ENCODE data around the gene ZBTB17. TPM values are rescaled to one million over a fixed set of nuclear protein-coding genes. Genes with fewer than 3 reads are reported as not detected.

ZBTB17 gene
- total and polyA plus RNA-seq, 9 of the 15 experiments (the other 6 are each of a cell fraction or from before 2014, with no cell fraction given): 1.1 to 53.4 (median 29.6) TPM

DNA sequence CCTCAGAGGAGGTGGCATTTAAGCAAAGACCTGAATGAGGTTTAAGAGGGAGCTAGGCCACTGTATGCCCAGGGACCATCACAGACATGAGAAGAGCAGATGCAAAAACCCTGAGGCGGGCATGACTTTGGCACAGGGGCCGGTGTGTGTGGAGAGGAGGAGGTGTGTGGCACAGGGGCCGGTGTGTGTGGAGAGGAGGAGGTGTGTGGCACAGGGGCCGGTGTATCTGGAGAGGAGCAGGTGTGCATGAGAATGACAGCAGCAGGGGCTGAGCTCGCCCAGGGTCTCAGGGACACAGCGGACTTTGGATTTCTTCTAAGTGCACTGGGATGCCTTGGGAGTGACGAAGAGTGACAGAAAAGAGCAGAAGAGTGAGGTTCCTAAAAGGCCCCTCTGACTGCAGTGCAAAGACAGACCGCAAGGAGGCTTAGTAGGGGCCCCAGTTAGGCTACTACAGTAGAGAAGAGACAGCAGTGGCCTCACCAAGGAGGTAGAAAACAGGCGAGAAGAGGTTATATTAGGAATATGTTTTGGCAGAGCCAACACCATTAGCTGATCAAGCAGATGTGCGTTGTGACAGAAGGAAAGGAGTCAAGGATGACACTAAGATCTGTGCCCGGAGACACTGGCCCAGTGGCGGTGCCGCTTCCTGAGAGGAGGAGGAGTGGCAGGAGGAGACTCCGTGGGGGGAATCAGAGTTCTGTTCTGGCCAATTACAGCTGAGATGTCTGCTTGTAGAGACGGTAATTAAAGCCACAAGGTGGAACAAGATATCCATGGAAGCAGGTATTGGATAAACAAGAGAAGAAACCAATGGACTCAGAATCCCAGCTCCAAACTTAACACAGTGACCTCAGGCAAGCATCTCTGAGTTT lies 18.4 kb downstream of the ZBTB17 start (continued):
- no peak for TF ChIP-seq ILF3 (IDR thresholded peaks at IDR 0.05; ENCODE audit: borderline replicate concordance)
- TF ChIP-seq, protein P1, sequence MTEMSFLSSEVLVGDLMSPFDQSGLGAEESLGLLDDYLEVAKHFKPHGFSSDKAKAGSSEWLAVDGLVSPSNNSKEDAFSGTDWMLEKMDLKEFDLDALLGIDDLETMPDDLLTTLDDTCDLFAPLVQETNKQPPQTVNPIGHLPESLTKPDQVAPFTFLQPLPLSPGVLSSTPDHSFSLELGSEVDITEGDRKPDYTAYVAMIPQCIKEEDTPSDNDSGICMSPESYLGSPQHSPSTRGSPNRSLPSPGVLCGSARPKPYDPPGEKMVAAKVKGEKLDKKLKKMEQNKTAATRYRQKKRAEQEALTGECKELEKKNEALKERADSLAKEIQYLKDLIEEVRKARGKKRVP (CRISPR knock-in tag; IDR thresholded peaks at IDR 0.05): no peak
- TF ChIP-seq NCOA1 (IDR thresholded peaks at IDR 0.05; ENCODE audit: low read depth): no peak
- TF ChIP-seq SMAD4 (CRISPR knock-in tag; conservative IDR thresholded peaks at IDR 0.05): no peak
- TF ChIP-seq TAF1 (IDR thresholded peaks at IDR 0.05; ENCODE audit: control insufficient read depth, extremely low read depth, insufficient read depth, low read length, severe bottlenecking): no peak
- TF ChIP-seq MAFK (IDR thresholded peaks at IDR 0.05; ENCODE audit: low read length): no peak
- no peak for TF ChIP-seq ZNF780A (CRISPR knock-in tag; IDR thresholded peaks at IDR 0.05)
- no peak for TF ChIP-seq PHB (CRISPR knock-in tag; IDR thresholded peaks at IDR 0.05)
- no peak for TF ChIP-seq CREB1 (IDR thresholded peaks at IDR 0.05)
- TF ChIP-seq CREB1 (CRISPR knock-in tag; IDR thresholded peaks at IDR 0.05): 0 out of 2 replicates have a peak, but pooled peaks have one; percentile 23
- TF ChIP-seq, protein P2, sequence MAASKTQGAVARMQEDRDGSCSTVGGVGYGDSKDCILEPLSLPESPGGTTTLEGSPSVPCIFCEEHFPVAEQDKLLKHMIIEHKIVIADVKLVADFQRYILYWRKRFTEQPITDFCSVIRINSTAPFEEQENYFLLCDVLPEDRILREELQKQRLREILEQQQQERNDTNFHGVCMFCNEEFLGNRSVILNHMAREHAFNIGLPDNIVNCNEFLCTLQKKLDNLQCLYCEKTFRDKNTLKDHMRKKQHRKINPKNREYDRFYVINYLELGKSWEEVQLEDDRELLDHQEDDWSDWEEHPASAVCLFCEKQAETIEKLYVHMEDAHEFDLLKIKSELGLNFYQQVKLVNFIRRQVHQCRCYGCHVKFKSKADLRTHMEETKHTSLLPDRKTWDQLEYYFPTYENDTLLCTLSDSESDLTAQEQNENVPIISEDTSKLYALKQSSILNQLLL (CRISPR knock-in tag; IDR thresholded peaks at IDR 0.05; ENCODE audit: borderline replicate concordance): no peak
- peak; percentile 52; the same call in 1 of the 2 replicates for TF ChIP-seq SMC3 (conservative IDR thresholded peaks at IDR 0.05; ENCODE audit: insufficient read depth, low read depth, low read length)
- TF ChIP-seq, protein P3, sequence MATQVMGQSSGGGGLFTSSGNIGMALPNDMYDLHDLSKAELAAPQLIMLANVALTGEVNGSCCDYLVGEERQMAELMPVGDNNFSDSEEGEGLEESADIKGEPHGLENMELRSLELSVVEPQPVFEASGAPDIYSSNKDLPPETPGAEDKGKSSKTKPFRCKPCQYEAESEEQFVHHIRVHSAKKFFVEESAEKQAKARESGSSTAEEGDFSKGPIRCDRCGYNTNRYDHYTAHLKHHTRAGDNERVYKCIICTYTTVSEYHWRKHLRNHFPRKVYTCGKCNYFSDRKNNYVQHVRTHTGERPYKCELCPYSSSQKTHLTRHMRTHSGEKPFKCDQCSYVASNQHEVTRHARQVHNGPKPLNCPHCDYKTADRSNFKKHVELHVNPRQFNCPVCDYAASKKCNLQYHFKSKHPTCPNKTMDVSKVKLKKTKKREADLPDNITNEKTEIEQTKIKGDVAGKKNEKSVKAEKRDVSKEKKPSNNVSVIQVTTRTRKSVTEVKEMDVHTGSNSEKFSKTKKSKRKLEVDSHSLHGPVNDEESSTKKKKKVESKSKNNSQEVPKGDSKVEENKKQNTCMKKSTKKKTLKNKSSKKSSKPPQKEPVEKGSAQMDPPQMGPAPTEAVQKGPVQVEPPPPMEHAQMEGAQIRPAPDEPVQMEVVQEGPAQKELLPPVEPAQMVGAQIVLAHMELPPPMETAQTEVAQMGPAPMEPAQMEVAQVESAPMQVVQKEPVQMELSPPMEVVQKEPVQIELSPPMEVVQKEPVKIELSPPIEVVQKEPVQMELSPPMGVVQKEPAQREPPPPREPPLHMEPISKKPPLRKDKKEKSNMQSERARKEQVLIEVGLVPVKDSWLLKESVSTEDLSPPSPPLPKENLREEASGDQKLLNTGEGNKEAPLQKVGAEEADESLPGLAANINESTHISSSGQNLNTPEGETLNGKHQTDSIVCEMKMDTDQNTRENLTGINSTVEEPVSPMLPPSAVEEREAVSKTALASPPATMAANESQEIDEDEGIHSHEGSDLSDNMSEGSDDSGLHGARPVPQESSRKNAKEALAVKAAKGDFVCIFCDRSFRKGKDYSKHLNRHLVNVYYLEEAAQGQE (IDR thresholded peaks at IDR 0.05; ENCODE audit: borderline replicate concordance): peak; percentile 29; the same call in 1 of the 2 replicates
- TF ChIP-seq, protein P3 (CRISPR knock-in tag; IDR thresholded peaks at IDR 0.05; ENCODE audit: low read depth): no peak
- TF ChIP-seq, protein P4, sequence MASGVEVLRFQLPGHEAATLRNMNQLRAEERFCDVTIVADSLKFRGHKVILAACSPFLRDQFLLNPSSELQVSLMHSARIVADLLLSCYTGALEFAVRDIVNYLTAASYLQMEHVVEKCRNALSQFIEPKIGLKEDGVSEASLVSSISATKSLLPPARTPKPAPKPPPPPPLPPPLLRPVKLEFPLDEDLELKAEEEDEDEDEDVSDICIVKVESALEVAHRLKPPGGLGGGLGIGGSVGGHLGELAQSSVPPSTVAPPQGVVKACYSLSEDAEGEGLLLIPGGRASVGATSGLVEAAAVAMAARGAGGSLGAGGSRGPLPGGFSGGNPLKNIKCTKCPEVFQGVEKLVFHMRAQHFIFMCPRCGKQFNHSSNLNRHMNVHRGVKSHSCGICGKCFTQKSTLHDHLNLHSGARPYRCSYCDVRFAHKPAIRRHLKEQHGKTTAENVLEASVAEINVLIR (CRISPR knock-in tag; IDR thresholded peaks at IDR 0.05): no peak
- no peak for TF ChIP-seq CHD2 (IDR thresholded peaks at IDR 0.05; ENCODE audit: low read depth, low read length)
- TF ChIP-seq ASH1L (IDR thresholded peaks at IDR 0.05; ENCODE audit: borderline replicate concordance, low read depth, partially characterized antibody): no peak

Measured in K562 (cell line).